HG03520 (cell line): Measurements from ENCODE around the gene AK3.

Experiments
- ATAC-seq: cut with Tn5 transposase; IDR thresholded peaks from one replicate; pipeline ENCODE4 v1.9.1; 2021; ENCODE audit warnings: mild to moderate bottlenecking, moderate library complexity; ENCODE audit not compliant: unreplicated experiment

The AK3 gene

GRCh38 chr9:4750023-4750673 is 9.1 kb upstream of the AK3 start:
- ATAC-seq: no peak

DNA sequence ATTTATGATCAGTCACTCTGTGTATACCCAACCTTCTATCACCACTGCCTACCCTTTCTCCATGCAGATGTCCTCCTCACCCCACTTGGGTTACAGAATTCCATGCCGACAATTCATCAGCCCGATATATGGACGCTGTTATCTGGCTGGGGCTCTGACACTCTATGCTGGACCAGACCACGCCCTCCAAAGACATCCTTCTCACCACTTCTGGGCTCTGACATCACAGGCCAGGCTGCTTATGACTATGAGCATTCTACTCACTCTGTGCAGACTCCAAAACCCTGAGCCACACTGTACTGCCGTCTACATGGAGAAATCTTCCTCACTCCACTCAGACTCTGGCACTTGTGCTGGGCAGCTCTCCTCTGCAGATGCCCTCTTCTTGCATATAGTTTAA is 7.6 kb upstream of the AK3 start:
- no peak for ATAC-seq

- ATAC-seq: no peak
Observed at GRCh38 chr9:4746278-4747030, 5.5 kb upstream of the AK3 start.

GRCh38 chr9:4743131-4743875 is 2.3 kb upstream of the AK3 start:
- ATAC-seq: no peak

- no peak for ATAC-seq
Observed at GRCh38 chr9:4742246-4742645, 1.2 kb upstream of the AK3 start.

DNA sequence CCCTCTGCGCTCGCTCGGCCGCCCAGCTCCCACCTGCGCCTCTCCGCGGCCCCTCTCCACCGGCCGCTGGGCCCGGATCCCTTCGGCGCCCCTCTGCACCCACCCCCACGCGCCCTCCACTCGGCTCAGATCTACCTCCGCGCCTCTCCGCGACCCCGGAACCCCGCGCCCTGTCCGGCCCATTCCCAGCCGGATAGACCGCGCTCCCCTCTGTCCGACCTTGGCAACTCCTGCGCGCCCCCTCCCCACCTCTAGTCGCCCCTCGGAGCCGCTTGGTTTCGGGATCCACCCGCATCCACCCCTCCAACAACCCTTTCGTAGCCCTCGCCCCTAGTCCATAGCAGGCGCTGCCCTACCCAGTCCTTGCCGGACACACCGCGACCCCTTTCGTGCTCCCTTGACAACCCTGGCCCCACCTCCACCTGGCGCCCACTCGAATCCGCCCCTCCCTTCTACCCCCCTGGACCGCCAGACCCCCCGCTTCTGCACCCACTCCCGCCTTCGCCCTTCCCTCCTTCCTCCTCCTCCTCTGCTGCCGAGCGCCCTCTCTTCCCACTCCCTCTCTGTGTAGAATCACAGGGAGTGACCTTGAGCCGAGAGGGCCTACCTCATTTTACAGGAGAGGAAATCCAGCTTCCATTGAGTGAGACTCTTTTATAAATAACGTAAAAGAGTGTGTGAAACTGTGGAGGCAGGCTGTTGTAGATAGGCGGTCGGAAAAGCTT is 525 bp upstream of the AK3 start:
- ATAC-seq: no peak

GRCh38 chr9:4740388-4740637 is 689 bp downstream of the AK3 start:
- ATAC-seq: no peak

DNA sequence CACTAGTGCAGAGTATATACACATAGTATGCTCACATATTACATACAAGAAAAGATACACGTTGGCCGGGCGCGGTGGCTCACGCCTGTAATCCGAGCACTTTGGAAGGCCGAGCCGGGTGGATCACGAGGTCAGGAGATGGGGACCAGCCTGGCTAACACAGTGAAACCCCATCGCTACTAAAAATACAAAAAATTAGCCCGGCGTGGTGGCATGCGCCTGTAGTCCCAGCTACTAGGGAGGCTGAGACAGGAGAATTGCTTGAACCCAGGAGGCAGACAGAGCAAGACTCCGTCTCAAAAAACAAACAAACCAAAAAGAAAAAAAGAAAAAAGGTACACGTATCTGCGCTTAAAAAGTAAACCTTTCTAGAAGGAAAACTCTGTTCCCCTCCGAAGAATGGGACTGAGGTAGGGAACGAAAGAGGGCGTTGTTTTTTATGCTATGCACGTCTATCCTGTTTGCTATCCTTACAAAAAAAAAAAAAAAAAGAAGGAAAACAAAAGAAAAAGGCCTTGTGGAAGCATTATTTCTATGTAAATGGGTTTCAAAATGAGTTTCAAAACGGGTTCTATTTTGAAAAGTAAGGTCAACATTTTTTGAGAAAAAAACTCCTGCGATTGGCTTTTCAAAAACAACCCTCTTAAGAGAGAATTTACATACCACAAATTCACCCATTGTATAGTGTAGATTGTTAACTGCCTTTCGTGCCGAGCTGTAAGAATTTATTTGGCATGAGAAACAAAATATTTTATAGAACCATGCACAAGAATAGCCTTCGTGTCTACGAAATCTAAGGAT is 1.2 kb downstream of the AK3 start:
- no peak for ATAC-seq

DNA sequence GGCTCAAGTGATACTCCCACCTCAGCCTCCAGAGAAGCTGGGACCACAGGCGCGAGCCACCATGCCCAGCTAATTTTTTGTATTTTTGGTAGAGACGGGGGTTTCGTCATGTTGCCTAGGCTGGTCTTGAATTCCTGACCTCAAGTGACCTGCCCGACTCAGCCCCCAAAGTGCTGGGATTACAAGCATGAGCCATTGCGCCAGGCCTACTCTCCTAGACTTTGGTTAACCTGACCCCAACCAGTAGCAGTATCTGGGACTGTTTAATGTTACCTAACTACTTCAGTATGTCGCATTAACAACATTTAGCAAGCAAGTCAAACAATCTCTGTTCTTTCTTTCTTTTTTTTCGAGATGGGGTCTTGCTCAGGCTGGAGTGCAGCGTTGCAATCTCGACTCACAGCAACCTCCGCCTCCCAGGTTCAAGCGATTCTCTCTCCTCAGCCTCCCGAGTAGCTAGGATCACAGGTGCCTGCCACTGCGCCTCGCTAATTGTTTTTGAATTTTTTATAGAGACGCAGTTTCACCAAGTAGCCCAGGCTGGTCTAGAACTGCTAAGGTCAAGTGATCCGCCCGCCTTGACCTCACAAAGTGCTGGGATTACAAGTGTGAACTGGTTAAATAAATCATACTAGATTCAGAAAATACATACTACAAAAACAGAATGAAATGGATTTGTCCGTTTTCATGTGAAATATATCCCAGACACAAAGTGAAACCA is 2.0 kb downstream of the AK3 start:
- no peak for ATAC-seq

DNA sequence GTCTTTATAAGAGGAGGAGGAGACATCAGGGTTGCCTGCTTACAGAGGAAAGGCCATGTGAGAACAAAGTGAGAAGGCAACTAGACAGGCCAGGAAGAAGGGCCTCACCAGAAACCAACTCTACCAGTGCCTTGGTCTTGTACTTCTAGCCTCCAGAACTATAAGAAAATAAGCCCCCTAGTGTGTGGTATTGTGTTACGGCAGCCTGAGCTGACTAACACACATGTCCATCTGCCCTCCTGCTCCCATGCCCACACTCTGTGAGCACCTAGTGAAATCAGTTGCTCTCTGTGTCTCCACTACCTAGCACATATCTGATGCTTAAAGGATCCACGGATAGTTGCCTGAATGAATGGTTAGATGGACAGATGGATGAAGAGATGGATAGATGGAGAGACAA is 6.9 kb downstream of the AK3 start:
- no peak for ATAC-seq

DNA sequence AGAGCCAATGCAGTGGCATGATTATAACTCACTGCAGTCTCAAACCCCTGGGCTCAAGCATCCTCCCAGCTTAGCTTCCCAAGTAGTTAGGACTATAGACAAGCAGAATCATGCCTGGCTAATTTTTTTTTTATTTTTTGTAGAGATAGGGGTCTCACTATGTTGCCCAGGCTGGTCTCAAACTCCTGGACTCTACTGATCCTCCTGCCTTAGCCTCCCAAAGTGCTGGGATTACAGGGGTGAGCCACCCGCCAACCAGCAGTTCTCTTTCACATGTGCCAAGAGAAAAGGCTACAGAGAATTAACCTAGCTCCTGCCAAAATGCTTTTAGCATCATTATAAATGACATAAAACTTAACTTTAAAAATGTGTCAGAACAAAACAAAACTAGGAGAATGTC is 8.1 kb downstream of the AK3 start:
- no peak for ATAC-seq

GRCh38 chr9:4727593-4727992 is 13.4 kb downstream of the AK3 start:
- ATAC-seq: no peak

DNA sequence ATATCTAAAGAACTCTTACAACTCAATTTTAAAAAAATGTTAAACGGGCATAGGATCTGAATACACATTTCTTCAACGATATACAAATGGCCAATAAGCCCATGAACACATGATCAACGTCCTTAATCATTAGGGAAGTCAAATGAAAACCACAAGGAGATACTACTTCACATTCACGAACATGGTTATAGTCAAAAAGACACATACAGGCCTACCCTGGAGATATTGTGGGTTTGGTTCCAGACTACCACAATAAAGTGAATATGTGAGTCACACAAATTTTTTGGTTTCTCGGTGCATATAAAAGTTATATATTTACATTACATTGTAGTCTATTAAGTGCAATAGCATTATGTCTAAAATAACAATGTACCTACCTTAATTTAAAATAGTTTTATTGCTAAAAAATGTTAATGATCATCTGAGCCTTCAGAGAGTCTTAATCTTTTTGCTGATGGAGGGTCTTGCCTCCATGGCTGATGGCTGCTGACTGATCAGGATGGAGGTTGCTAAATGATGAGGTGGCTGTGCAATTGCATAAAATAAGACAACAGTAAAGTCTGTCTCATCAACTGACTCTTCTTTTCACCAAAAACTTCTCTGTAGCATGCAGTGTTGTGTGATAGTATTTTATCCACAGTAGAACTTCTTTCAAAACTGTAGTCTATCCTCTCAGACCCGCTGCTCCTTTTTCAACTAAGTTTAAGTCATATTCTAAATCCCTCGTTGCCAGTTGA is 15.1 kb downstream of the AK3 start:
- no peak for ATAC-seq

- ATAC-seq: no peak
Observed at GRCh38 chr9:4721736-4722135, 19.3 kb downstream of the AK3 start.

GRCh38 chr9:4718911-4719310 is 22.1 kb downstream of the AK3 start:
- no peak for ATAC-seq

DNA sequence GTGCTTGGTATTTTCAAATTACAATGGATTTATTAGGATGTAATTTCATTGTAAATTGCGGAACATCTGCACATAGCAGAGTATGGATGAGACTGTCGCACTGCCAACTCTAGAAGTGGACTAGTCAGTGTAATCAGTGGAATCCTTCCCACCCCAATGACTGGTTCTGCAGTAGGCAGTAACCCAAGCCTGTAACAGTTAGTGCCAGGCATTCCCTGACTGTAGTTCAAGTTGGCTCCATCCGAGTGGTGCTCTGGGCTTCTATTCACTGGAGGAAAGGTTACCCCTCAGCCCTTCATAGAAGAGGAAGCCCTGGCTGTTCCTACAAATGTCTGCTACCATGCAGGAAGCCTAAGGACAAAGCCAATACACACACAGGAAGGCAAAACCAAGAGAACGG is 23.2 kb downstream of the AK3 start:
- no peak for ATAC-seq

- no peak for ATAC-seq
Observed at GRCh38 chr9:4716163-4716562, 24.8 kb downstream of the AK3 start.

- no peak for ATAC-seq
Observed at GRCh38 chr9:4714266-4715016, 26.6 kb downstream of the AK3 start.

DNA sequence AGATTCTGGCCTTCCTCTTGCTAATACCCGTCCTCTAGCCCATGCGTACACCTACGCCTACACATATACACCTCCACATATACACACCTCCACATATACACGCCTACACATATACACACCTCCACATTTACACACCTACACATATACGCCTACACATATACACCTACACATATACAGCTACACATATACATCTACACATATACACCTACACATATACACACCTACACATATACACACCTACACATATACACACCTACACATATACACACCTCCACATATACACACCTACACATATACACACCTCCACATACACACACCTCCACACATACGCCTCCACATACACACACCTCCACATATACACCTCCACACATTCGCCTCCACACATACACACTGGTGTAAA is 27.2 kb downstream of the AK3 start:
- ATAC-seq: no peak
